ENCODE data around the gene RAB40C. TPM values are rescaled to one million over a fixed set of nuclear protein-coding genes. Genes with fewer than 3 reads are reported as not detected.

The RAB40C gene
- total RNA-seq, 1 donor from 2014 or later: 5.7 TPM

GRCh38 chr16:644556-644955 lies 54.7 kb downstream of the RAB40C start:
- H3K4me3 ChIP-seq (ENCODE audit: low read length in 3 of 3): no peak overlapping the region
- H3K9ac ChIP-seq (ENCODE audit: low read depth in 1 of 3, low read length in 3 of 3): peak overlapping the region in 1 of 3 donors; percentile 8
- H3K4me1 ChIP-seq (ENCODE audit: control insufficient read depth in 3 of 3, insufficient read depth in 3 of 3, low read length in 3 of 3): peaks cover 47 to 60% (median 59%) of the 10 kb centered on the region in 3 donors
- peaks cover 0 to 7% (median 2%) of the 10 kb centered on the region in 3 donors for H3K36me3 ChIP-seq (ENCODE audit: control insufficient read depth in 3 of 3, insufficient read depth in 3 of 3, low read length in 3 of 3)
- no peak overlapping the region for H3K27ac ChIP-seq (ENCODE audit: low read depth, low read length)
- no peaks in the 10 kb centered on the region for H3K27me3 ChIP-seq (ENCODE audit: control insufficient read depth in 3 of 3, insufficient read depth in 3 of 3, low read length in 3 of 3)
- H3K9me3 ChIP-seq (ENCODE audit: control insufficient read depth in 3 of 3, low read length in 3 of 3): no peaks in the 10 kb centered on the region

DNA sequence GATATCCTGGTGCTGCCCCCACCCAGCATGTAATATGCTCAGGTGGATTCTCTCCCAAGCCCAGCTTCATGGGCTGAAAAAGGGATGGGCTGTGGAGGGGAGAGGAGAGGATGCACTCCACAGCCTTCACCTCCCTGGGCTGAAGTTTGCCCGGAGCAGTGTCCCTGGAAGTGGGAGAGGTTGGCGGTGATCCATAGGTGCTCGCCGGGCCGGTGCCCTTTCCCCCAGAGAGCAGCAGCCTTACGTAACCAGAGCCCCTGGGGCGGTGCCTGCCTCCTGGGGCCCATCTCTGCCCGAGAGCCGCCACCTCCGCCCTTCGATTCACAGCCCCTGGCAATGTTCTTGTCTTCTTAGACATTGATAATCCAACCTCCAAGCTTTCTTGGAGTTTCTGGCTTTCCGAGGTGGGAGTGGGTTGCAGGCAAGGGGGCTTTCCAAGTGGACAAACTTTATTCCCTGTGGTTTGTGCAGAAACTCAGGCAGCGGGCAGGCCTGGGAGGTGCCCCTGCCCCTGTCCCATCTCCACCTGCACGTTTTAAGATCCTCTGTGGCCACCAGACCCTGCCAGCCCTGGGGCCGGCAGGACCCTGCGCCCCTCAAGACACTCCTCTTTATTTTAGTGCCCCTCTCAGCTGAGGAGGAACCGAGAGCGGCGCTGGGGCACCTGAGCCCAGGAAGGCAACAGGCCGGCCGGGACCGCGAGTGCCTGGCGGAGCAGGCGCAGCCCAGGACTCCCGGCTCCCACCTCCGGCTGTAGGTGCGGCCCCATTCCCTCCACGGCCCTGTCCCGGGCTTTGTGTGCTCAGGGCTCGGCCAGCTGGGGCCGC lies 56.2 kb downstream of the RAB40C start:
- H3K36me3 ChIP-seq (ENCODE audit: control insufficient read depth in 3 of 3, insufficient read depth in 3 of 3, low read length in 3 of 3): peaks cover 0 to 7% (median 2%) of the 10 kb centered on the region in 3 donors
- no peaks in the 10 kb centered on the region for H3K27me3 ChIP-seq (ENCODE audit: control insufficient read depth in 3 of 3, insufficient read depth in 3 of 3, low read length in 3 of 3)
- H3K4me1 ChIP-seq (ENCODE audit: control insufficient read depth in 3 of 3, insufficient read depth in 3 of 3, low read length in 3 of 3): peaks cover 52 to 67% (median 62%) of the 10 kb centered on the region in 3 donors
- peak overlapping the region in 2 of 3 donors; percentile 9 to 61 for H3K4me3 ChIP-seq (ENCODE audit: low read length in 3 of 3)
- peak overlapping the region; percentile 56 for H3K27ac ChIP-seq (ENCODE audit: low read depth, low read length)
- no peaks in the 10 kb centered on the region for H3K9me3 ChIP-seq (ENCODE audit: control insufficient read depth in 3 of 3, low read length in 3 of 3)
- H3K9ac ChIP-seq (ENCODE audit: low read depth in 1 of 3, low read length in 3 of 3): peak overlapping the region; percentile 43 to 88 (median 45)

- peak overlapping the region; percentile 56 for H3K27ac ChIP-seq (ENCODE audit: low read depth, low read length)
- peaks cover 0 to 9% (median 2%) of the 10 kb centered on the region in 3 donors for H3K36me3 ChIP-seq (ENCODE audit: control insufficient read depth in 3 of 3, insufficient read depth in 3 of 3, low read length in 3 of 3)
- no peaks in the 10 kb centered on the region for H3K9me3 ChIP-seq (ENCODE audit: control insufficient read depth in 3 of 3, low read length in 3 of 3)
- H3K27me3 ChIP-seq (ENCODE audit: control insufficient read depth in 3 of 3, insufficient read depth in 3 of 3, low read length in 3 of 3): no peaks in the 10 kb centered on the region
- H3K4me1 ChIP-seq (ENCODE audit: control insufficient read depth in 3 of 3, insufficient read depth in 3 of 3, low read length in 3 of 3): peaks cover 49 to 63% (median 62%) of the 10 kb centered on the region in 3 donors
- H3K9ac ChIP-seq (ENCODE audit: low read depth in 1 of 3, low read length in 3 of 3): peak overlapping the region; percentile 32 to 88 (median 43)
- peak overlapping the region in 1 of 3 donors; percentile 61 for H3K4me3 ChIP-seq (ENCODE audit: low read length in 3 of 3)
Measured at GRCh38 chr16:646679-647172, 56.9 kb downstream of the RAB40C start.

GRCh38 chr16:647173-647902 lies 57.5 kb downstream of the RAB40C start:
- Histone ChIP-seq H3K4me3 (ENCODE audit: low read length in 3 of 3) (peak overlapping the region in 2 of 3 donors; percentile 43 to 61), H3K9ac (ENCODE audit: low read depth in 1 of 3, low read length in 3 of 3) (peak overlapping the region; percentile 32 to 88 (median 57)), H3K27ac (ENCODE audit: low read depth, low read length) (peak overlapping the region; percentile 87), H3K9me3 (ENCODE audit: control insufficient read depth in 3 of 3, low read length in 3 of 3) (no peaks in the 10 kb centered on the region), H3K4me1 (ENCODE audit: control insufficient read depth in 3 of 3, insufficient read depth in 3 of 3, low read length in 3 of 3) (peaks cover 49 to 63% (median 61%) of the 10 kb centered on the region in 3 donors), H3K27me3 (ENCODE audit: control insufficient read depth in 3 of 3, insufficient read depth in 3 of 3, low read length in 3 of 3) (no peaks in the 10 kb centered on the region), H3K36me3 (ENCODE audit: control insufficient read depth in 3 of 3, insufficient read depth in 3 of 3, low read length in 3 of 3) (peaks cover 0 to 10% (median 2%) of the 10 kb centered on the region in 3 donors)

DNA sequence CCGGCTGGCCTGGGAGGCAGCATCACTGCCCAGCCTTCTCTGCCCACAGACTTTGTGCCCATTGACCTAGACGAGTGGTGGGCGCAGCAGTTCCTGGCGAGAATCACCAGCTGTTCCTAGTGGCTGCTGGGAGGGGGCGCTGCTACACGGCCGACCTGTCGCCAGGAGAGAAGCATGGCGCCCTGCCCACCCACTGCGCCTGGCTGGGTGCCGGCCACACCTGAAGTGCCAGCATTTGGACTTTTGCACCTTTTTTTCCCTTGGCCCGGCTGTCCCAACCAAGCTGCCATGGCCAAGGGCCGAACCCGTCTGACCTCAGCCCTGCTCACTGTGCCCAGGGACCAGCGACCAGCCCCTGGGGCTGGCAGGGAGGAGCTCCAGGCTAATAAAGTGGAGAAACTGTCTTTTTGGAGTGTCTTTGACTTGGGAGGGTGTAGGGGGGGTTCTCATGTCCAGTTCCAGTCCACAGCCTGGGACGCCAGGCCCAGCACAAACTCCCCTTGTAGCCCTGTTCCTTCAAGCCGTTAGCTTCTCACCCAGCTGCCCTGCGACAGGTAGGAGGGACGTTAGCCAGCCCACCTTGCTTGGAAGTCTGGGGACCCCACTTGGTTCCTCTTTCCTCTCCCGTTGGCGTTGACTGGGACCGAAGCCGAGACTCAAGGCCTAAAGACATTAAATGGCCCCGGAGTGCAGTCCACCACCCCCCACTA lies 58.4 kb downstream of the RAB40C start:
- Histone ChIP-seq H3K9ac (ENCODE audit: low read depth in 1 of 3, low read length in 3 of 3) (peak overlapping the region; percentile 84 to 93 (median 88)), H3K4me1 (ENCODE audit: control insufficient read depth in 3 of 3, insufficient read depth in 3 of 3, low read length in 3 of 3) (peaks cover 40 to 54% (median 52%) of the 10 kb centered on the region in 3 donors), H3K4me3 (ENCODE audit: low read length in 3 of 3) (peak overlapping the region; percentile 73 to 86 (median 83)), H3K36me3 (ENCODE audit: control insufficient read depth in 3 of 3, insufficient read depth in 3 of 3, low read length in 3 of 3) (peaks cover 0 to 6% (median under 1%) of the 10 kb centered on the region in 3 donors), H3K27ac (ENCODE audit: low read depth, low read length) (peak overlapping the region; percentile 87), H3K27me3 (ENCODE audit: control insufficient read depth in 3 of 3, insufficient read depth in 3 of 3, low read length in 3 of 3) (no peaks in the 10 kb centered on the region), H3K9me3 (ENCODE audit: control insufficient read depth in 3 of 3, low read length in 3 of 3) (no peaks in the 10 kb centered on the region)

DNA sequence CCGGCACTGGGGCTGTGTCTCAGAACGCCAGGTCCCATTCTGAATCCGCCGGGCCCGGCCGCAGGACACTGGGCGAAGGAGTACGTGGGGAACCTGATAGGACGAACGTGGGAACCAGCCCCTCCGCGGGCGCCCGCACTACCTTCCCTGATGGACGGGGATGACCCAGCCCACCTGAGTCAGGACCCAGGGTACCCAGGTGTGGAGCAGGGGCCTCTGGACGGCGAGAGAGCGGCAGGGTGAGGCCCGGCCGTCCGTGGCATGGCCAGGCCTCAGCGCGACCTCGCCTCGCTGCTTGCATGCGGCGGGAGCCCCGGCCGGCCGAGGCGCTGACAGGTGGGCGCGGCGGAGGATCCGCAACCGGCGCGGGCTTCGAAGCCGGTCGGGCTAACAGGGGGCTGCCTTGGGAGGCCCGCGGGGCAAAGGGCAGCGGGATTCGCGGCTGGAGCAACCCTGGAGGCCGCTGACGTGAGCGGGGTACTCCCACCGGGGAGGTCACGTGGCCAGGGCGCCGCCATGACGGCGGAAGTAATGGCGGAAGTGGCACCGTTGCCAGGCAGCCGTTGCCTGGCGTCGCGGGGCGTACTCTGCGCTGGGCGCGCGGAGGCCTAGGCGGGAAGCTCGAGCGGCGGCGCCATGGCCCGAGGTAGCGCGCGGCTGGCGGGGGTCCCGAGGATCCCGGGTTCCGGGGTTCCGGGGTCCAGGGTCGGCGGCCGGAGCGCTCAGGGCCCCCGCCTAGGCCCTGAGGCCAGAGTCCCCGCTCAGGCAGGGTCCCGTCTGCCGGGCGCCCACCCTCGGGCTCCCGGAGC lies 59.1 kb downstream of the RAB40C start, which contains the start of gene WDR90:
Gene WDR90 (plus strand): TSS at position 585 of the 809 bp plus-strand sequence. CDS start 52 bp downstream, at position 637.
- peak within 1 kb of the TSS; percentile 87 for H3K27ac ChIP-seq (ENCODE audit: low read depth, low read length)
- peak within 1 kb of the TSS; percentile 84 to 93 (median 88) for H3K9ac ChIP-seq (ENCODE audit: low read depth in 1 of 3, low read length in 3 of 3)
- peaks cover 0 to 3% (median 0%) of the 10 kb centered on the region in 3 donors for H3K36me3 ChIP-seq (ENCODE audit: control insufficient read depth in 3 of 3, insufficient read depth in 3 of 3, low read length in 3 of 3)
- H3K9me3 ChIP-seq (ENCODE audit: control insufficient read depth in 3 of 3, low read length in 3 of 3): no peaks in the 10 kb centered on the region
- H3K27me3 ChIP-seq (ENCODE audit: control insufficient read depth in 3 of 3, insufficient read depth in 3 of 3, low read length in 3 of 3): no peaks in the 10 kb centered on the region
- peaks cover 39 to 48% (median 47%) of the 10 kb centered on the region in 3 donors for H3K4me1 ChIP-seq (ENCODE audit: control insufficient read depth in 3 of 3, insufficient read depth in 3 of 3, low read length in 3 of 3)
- H3K4me3 ChIP-seq (ENCODE audit: low read length in 3 of 3): peak within 1 kb of the TSS; percentile 73 to 86 (median 83)

DNA sequence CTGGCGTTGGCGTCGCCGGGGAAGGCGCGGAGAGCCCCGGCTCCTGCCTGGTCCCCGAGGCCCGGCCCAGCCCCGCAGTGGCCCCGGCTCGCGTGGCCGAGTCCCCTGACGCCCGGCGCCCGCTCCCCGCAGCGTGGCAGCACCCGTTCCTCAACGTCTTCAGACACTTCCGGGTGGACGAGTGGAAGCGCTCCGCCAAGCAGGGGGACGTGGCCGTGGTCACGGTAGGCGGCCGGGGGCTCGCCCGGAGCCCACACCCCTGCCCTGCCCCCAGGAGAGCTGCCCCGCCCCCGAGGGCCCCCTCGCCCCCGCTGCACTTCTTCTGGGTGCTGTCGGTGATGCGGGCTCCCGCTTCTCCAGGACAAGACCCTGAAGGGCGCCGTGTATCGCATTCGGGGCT lies 59.8 kb downstream of the RAB40C start:
- Histone ChIP-seq H3K27me3 (ENCODE audit: control insufficient read depth in 3 of 3, insufficient read depth in 3 of 3, low read length in 3 of 3) (no peaks in the 10 kb centered on the region), H3K27ac (ENCODE audit: low read depth, low read length) (no peak overlapping the region), H3K4me1 (ENCODE audit: control insufficient read depth in 3 of 3, insufficient read depth in 3 of 3, low read length in 3 of 3) (peaks cover 39 to 45% (median 43%) of the 10 kb centered on the region in 3 donors), H3K9me3 (ENCODE audit: control insufficient read depth in 3 of 3, low read length in 3 of 3) (no peaks in the 10 kb centered on the region), H3K9ac (ENCODE audit: low read depth in 1 of 3, low read length in 3 of 3) (peak overlapping the region; percentile 61 to 93 (median 88)), H3K4me3 (ENCODE audit: low read length in 3 of 3) (peak overlapping the region in 2 of 3 donors; percentile 83 to 86), H3K36me3 (ENCODE audit: control insufficient read depth in 3 of 3, insufficient read depth in 3 of 3, low read length in 3 of 3) (peaks cover 0 to 3% (median 0%) of the 10 kb centered on the region in 3 donors)

DNA sequence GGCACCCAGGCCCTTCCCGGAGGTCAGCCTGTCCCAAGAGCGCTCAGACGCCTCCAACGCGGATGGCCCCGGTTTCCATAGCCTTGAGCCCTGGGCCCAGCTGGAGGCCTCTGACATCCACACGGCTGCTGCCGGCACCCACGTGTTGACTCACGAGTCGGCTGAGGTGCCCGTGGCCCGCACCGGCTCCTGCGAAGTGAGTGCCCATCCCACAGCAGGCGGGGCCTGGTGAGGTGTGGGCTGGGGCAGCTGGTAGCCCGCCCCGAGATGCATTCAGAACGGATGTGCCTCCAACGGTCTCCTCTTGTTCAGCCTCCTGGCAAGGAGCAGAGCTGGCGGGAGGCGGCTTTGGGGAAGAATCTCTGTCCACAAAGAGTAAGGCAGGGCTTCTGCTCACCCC lies 62.0 kb downstream of the RAB40C start:
- no peak overlapping the region for H3K9ac ChIP-seq (ENCODE audit: low read depth in 1 of 3, low read length in 3 of 3)
- H3K4me3 ChIP-seq (ENCODE audit: low read length in 3 of 3): no peak overlapping the region
- peaks cover 0 to 3% (median 0%) of the 10 kb centered on the region in 3 donors for H3K36me3 ChIP-seq (ENCODE audit: control insufficient read depth in 3 of 3, insufficient read depth in 3 of 3, low read length in 3 of 3)
- H3K9me3 ChIP-seq (ENCODE audit: control insufficient read depth in 3 of 3, low read length in 3 of 3): no peaks in the 10 kb centered on the region
- H3K4me1 ChIP-seq (ENCODE audit: control insufficient read depth in 3 of 3, insufficient read depth in 3 of 3, low read length in 3 of 3): peaks cover 23 to 29% (median 27%) of the 10 kb centered on the region in 3 donors
- no peak overlapping the region for H3K27ac ChIP-seq (ENCODE audit: low read depth, low read length)
- H3K27me3 ChIP-seq (ENCODE audit: control insufficient read depth in 3 of 3, insufficient read depth in 3 of 3, low read length in 3 of 3): no peaks in the 10 kb centered on the region
